Measurements from ENCODE around the gene CHST7.

DNA sequence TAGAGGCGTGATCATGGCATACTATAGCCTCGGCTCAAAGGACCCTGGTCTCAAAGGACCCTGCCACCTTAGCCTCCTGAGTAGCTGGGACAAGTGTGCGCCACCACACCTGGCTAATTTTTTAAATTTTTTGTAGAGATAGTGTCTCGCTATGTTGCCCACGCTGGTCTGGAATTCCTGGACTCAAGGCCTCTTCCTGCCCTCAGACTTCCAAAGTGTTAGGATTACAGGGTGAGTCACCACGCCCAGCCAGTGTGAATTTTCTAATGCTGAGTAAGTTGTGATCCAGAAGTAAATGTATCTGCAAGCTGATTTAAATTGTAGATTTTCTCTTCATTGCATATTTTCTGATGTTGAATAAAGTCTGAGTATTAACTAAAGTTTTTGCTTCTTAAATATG is 25.7 kb upstream of the CHST7 start:
- TF ChIP-seq, protein P1, sequence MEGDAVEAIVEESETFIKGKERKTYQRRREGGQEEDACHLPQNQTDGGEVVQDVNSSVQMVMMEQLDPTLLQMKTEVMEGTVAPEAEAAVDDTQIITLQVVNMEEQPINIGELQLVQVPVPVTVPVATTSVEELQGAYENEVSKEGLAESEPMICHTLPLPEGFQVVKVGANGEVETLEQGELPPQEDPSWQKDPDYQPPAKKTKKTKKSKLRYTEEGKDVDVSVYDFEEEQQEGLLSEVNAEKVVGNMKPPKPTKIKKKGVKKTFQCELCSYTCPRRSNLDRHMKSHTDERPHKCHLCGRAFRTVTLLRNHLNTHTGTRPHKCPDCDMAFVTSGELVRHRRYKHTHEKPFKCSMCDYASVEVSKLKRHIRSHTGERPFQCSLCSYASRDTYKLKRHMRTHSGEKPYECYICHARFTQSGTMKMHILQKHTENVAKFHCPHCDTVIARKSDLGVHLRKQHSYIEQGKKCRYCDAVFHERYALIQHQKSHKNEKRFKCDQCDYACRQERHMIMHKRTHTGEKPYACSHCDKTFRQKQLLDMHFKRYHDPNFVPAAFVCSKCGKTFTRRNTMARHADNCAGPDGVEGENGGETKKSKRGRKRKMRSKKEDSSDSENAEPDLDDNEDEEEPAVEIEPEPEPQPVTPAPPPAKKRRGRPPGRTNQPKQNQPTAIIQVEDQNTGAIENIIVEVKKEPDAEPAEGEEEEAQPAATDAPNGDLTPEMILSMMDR (conservative IDR thresholded peaks at IDR 0.05), result no peak
- TF ChIP-seq ZFX (IDR thresholded peaks at IDR 0.05), result no peak
